PC-9 (cell line): ENCODE measurements around the gene CLEC9A. TPM values are rescaled to one million over a fixed set of nuclear protein-coding genes. Genes with fewer than 3 reads are reported as not detected.
A peak's percentile ranks its signal among the peaks of the same experiment; 100 is the strongest.

Experiments
- BruUV-seq: library from RNA; stranded (reverse); fragments of 400-500 nt; replicated peaks from 2 replicates; lab custom pipeline; 2021; lab: Mats Ljungman, UMichigan
- CTCF ChIA-PET: fragments of 300-600 bp; sonication (Branson Sonifier 250); formaldehyde crosslinking; loops from one replicate; lab custom pipeline; 2022; ENCODE audit warnings: antibody characterized with exemption; lab: Charles Lee
- POLR2A ChIA-PET: fragments of 300-600 bp; sonication (Branson Sonifier 250); formaldehyde crosslinking; loops from one replicate; lab custom pipeline; 2022; ENCODE audit warnings: antibody characterized with exemption; ENCODE audit not compliant: unreplicated experiment; lab: Charles Lee
- DNase-seq, 2 experiments: peaks; one replicate each; pipeline versions ENCODE4 v3.0.0 to v3.0.0-alpha.2; 2015 to 2022; ENCODE audit warnings: mixed read lengths in 1 of 2
- H2AFZ ChIP-seq: fragments of 200-600 bp; sonication (generic); 2 replicates; pipeline ENCODE4 v1.8.1; 2017; ENCODE audit warnings: antibody characterized with exemption
- H3F3A ChIP-seq: fragments of 200-600 bp; sonication (generic); 2 replicates; pipeline ENCODE4 v1.8.1; 2017; ENCODE audit warnings: antibody characterized with exemption, mild to moderate bottlenecking, low read depth; ENCODE audit not compliant: insufficient read depth
- H3K27ac ChIP-seq: fragments of 200-600 bp; sonication (generic); 2 replicates; pipeline ENCODE4 v1.6.1; 2016; ENCODE audit warnings: mixed run types
- H3K27me3 ChIP-seq: fragments of 200-600 bp; sonication (generic); 2 replicates; pipeline ENCODE4 v1.6.1; 2016; ENCODE audit warnings: low read depth, mixed run types; ENCODE audit not compliant: insufficient read depth
- H3K36me3 ChIP-seq: fragments of 200-600 bp; sonication (generic); 2 replicates; pipeline ENCODE4 v1.6.1; 2016; ENCODE audit warnings: low read depth, mixed run types
- H3K4me1 ChIP-seq: fragments of 200-600 bp; sonication (generic); replicated peaks from 2 replicates; pipeline ENCODE4 v1.6.1; 2016; ENCODE audit warnings: mixed run types; ENCODE audit not compliant: insufficient read depth
- H3K4me2 ChIP-seq: fragments of 200-600 bp; sonication (generic); 2 replicates; pipeline ENCODE4 v1.6.1; 2017; ENCODE audit warnings: mixed run types
- H3K4me3 ChIP-seq: fragments of 200-600 bp; sonication (generic); 2 replicates; pipeline ENCODE4 v1.6.1; 2016; ENCODE audit warnings: mixed run types
- H3K79me2 ChIP-seq: fragments of 200-600 bp; sonication (generic); 2 replicates; pipeline ENCODE4 v1.6.1; 2017; ENCODE audit warnings: low read depth, mixed run types
- H3K9me2 ChIP-seq: fragments of 200-600 bp; sonication (generic); 2 replicates; pipeline ENCODE4 v1.8.1; 2017; ENCODE audit warnings: mild to moderate bottlenecking; ENCODE audit not compliant: insufficient read depth
- H3K9me3 ChIP-seq: fragments of 200-600 bp; sonication (generic); 2 replicates; pipeline ENCODE4 v1.8.1; 2016; ENCODE audit warnings: low read depth; ENCODE audit not compliant: insufficient read depth
- H4K20me1 ChIP-seq: fragments of 200-600 bp; sonication (generic); 2 replicates; pipeline ENCODE4 v1.8.1; 2017; ENCODE audit not compliant: insufficient read depth
- CTCF ChIP-seq: fragments of 200-600 bp; sonication (generic); conservative IDR thresholded peaks from 2 replicates; pipeline ENCODE4 v1.6.1; 2017; ENCODE audit warnings: mixed run types, antibody characterized with exemption, mild to moderate bottlenecking, moderate library complexity
- EZH2 ChIP-seq: fragments of 200-600 bp; sonication (generic); IDR thresholded peaks from 2 replicates; pipeline ENCODE4 v1.8.0; 2017; ENCODE audit warnings: antibody characterized with exemption, low read depth
- intact Hi-C: fragments of 100-400 bp; cut with micrococcal nuclease; formaldehyde crosslinking; loops from one replicate; pipeline ENCODE4 v1.10.0; 2022; ENCODE audit not compliant: unreplicated experiment
- total RNA-seq: library from RNA; stranded (reverse); gene quantifications from 2 replicates; pipeline ENCODE4 v1.2.3, GENCODE V29; 2021

The CLEC9A gene
- total RNA-seq, 1 experiment from 2014 or later: not detected

DNA sequence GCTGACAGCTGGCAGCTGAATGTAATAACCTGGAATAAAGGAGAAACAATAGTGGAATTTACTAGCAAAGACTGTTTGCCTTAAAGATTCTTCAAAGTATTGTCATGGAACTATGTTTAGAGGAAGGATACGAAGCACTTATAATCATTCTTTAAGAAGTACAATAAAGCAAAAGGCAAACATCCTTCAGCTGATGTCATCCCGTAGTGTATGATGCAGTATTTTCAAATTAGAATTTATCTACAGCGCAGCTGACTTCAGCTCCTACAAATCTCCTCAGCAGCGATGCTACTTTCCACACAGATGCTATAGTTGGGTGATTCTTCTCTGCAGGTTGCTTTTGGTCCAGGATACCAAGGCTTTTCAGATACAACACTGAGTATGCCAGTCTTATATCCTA is 36.8 kb downstream of the CLEC9A start:
- Histone ChIP-seq H3K4me2 (no peak overlapping the region), H3K9me3 (no peaks in the 10 kb centered on the region), H3K27me3 (no peaks in the 10 kb centered on the region), H4K20me1 (no peaks in the 10 kb centered on the region), H3K27ac (no peak overlapping the region), H3K79me2 (no peaks in the 10 kb centered on the region), H3F3A (no peaks in the 10 kb centered on the region), H3K36me3 (no peaks in the 10 kb centered on the region), H3K4me1 (no peaks in the 10 kb centered on the region), H3K4me3 (no peak overlapping the region), H3K9me2 (no peaks in the 10 kb centered on the region), H2AFZ (peak overlapping the region; percentile 35; the same call in 1 of the 2 replicates)
- ChIA-PET CTCF (no interaction called here), POLR2A (no interaction called here)
- no TSS peak for BruUV-seq
- DNase-seq: no peak
- intact Hi-C loops: no loop called here
- TF ChIP-seq EZH2 (no peak), CTCF (no peak)

- CTCF ChIA-PET: no interaction called here
- Histone ChIP-seq H3K9me3 (no peaks in the 10 kb centered on the region), H3K27me3 (no peaks in the 10 kb centered on the region), H3K9me2 (no peaks in the 10 kb centered on the region), H3K4me2 (no peak overlapping the region), H3F3A (no peaks in the 10 kb centered on the region), H2AFZ (peak overlapping the region; percentile 56; the same call in 1 of the 2 replicates), H3K27ac (no peak overlapping the region), H4K20me1 (no peaks in the 10 kb centered on the region), H3K36me3 (no peaks in the 10 kb centered on the region), H3K79me2 (no peaks in the 10 kb centered on the region), H3K4me3 (no peak overlapping the region), H3K4me1 (no peaks in the 10 kb centered on the region)
- DNase-seq: no peak
- POLR2A ChIA-PET: interaction anchor here (0.7 kb wide), 1 partner anchor 36 kb away, joined by 3 read pairs; no protein-coding TSS in a partner anchor
- BruUV-seq: no TSS peak
- no peak for TF ChIP-seq CTCF
- no peak for TF ChIP-seq EZH2
- intact Hi-C loops: no loop called here
Measured at GRCh38 chr12:10067942-10068341, 37.5 kb downstream of the CLEC9A start.

DNA sequence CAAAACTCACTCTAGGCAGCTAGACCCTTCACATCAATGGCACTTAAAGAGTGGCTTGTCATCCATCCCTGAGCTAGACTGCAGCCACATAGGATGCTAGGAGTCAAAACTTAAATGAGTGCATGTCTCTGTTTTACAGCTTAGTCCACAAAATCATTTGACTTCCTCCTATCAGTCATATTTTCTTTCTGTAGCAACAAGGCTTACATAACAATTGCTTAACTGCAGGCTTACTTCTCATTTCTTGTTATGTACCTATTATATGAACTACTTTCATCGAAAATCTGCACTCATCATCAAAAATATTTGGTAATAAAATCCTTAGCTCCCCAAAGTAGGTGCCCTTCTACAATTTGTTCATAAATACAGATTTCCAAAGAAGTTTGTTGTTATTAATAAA is 38.2 kb downstream of the CLEC9A start:
- TF ChIP-seq EZH2 (no peak), CTCF (no peak)
- H3K9me2 ChIP-seq: no peaks in the 10 kb centered on the region
- no peak overlapping the region for H3K27ac ChIP-seq
- intact Hi-C loops: no loop called here
- H3K36me3 ChIP-seq: no peaks in the 10 kb centered on the region
- no peaks in the 10 kb centered on the region for H4K20me1 ChIP-seq
- no peak overlapping the region for H3K4me2 ChIP-seq
- no peaks in the 10 kb centered on the region for H3K27me3 ChIP-seq
- H3K79me2 ChIP-seq: no peaks in the 10 kb centered on the region
- POLR2A ChIA-PET: no interaction called here
- no TSS peak for BruUV-seq
- no peak overlapping the region for H2AFZ ChIP-seq
- H3K4me1 ChIP-seq: no peaks in the 10 kb centered on the region
- DNase-seq: no peak
- CTCF ChIA-PET: no interaction called here
- H3K4me3 ChIP-seq: no peak overlapping the region
- no peaks in the 10 kb centered on the region for H3F3A ChIP-seq
- H3K9me3 ChIP-seq: no peaks in the 10 kb centered on the region
